ENCODE results near the gene ACTL9. TPM values are rescaled to one million over a fixed set of nuclear protein-coding genes. Genes with fewer than 3 reads are reported as not detected.
"Not testable (repeated sequence)": the region's sequence is repeated elsewhere in the genome, so short reads cannot be mapped to it uniquely, and the experiment has no call there.

The ACTL9 gene
- total and polyA plus RNA-seq, 8 donors = not detected

- DNase-seq = no peak
- Histone ChIP-seq H3K27me3 (peaks cover 0 to 28% (median 0%) of the 10 kb centered on the region in 3 donors), H3K9me3 (no peaks in the 10 kb centered on the region), H3K4me1 (no peaks in the 10 kb centered on the region), H3K4me3 (no peak overlapping the region), H3K27ac (no peak overlapping the region), H3K36me3 (no peaks in the 10 kb centered on the region)
- intact Hi-C loops (cut with DNase I; ENCODE audit: low total_unique reads) = no loop called here
- WGBS, 5 donors = 64 to 71% (median 66%) methylated on average over 3 of the region's 3 CpGs
- TF ChIP-seq EP300 (IDR thresholded peaks at IDR 0.05) = no peak
- TF ChIP-seq POLR2A (IDR thresholded peaks at IDR 0.05) = no peak
- no peak for TF ChIP-seq POLR2AphosphoS5 (IDR thresholded peaks at IDR 0.05)
- no peak for TF ChIP-seq CTCF (IDR thresholded peaks at IDR 0.05)
Observed at GRCh38 chr19:8724276-8724675, 25.7 kb upstream of the ACTL9 start.

GRCh38 chr19:8722032-8722431, 23.4 kb upstream of the ACTL9 start:
- no peaks in the 10 kb centered on the region for H3K4me1 ChIP-seq
- H3K36me3 ChIP-seq = no peaks in the 10 kb centered on the region
- no peak overlapping the region for H3K27ac ChIP-seq
- intact Hi-C loops (cut with DNase I; ENCODE audit: low total_unique reads) = no loop called here
- TF ChIP-seq CTCF (IDR thresholded peaks at IDR 0.05) (no peak), EP300 (IDR thresholded peaks at IDR 0.05) (no peak), POLR2AphosphoS5 (IDR thresholded peaks at IDR 0.05) (no peak), POLR2A (IDR thresholded peaks at IDR 0.05) (no peak)
- WGBS, 5 donors = 34 to 55% (median 48%) methylated on average over 2 of the region's 2 CpGs
- peaks cover 0 to 28% (median 0%) of the 10 kb centered on the region in 3 donors for H3K27me3 ChIP-seq
- H3K9me3 ChIP-seq = peaks cover 0 to 10% (median 4%) of the 10 kb centered on the region in 4 donors
- H3K4me3 ChIP-seq = no peak overlapping the region
- no peak for DNase-seq

GRCh38 chr19:8721334-8721733, 22.7 kb upstream of the ACTL9 start, which contains the start of gene OR2Z1:
Gene OR2Z1, plus strand, starts transcription at chr19:8721634. Its CDS starts 9,395 bp downstream, at chr19:8731029.
- TF ChIP-seq POLR2AphosphoS5 (IDR thresholded peaks at IDR 0.05) = no peak
- no peak for TF ChIP-seq CTCF (IDR thresholded peaks at IDR 0.05)
- no peak for TF ChIP-seq POLR2A (IDR thresholded peaks at IDR 0.05)
- TF ChIP-seq EP300 (IDR thresholded peaks at IDR 0.05) = no peak
- WGBS, 5 donors = 46 to 77% (median 56%) methylated on average over 1 of the region's 1 CpG
- Histone ChIP-seq H3K4me3 (no peak within 1 kb of the TSS), H3K4me1 (no peaks in the 10 kb centered on the region), H3K27me3 (peaks cover 0 to 28% (median 0%) of the 10 kb centered on the region in 3 donors), H3K36me3 (no peaks in the 10 kb centered on the region), H3K27ac (no peak within 1 kb of the TSS), H3K9me3 (peaks cover 0 to 10% (median 4%) of the 10 kb centered on the region in 4 donors)
- intact Hi-C loops (cut with DNase I; ENCODE audit: low total_unique reads) = no loop called here
- no peak for DNase-seq

- H3K4me3 ChIP-seq; H3K4me1 ChIP-seq; intact Hi-C loops (cut with DNase I; ENCODE audit: low total_unique reads); H3K27me3 ChIP-seq; H3K27ac ChIP-seq; DNase-seq; H3K36me3 ChIP-seq: not testable (repeated sequence)
- peaks cover 0 to 21% (median 13%) of the 10 kb centered on the region in 4 donors for H3K9me3 ChIP-seq
- WGBS, 5 donors = 80 to 85% (median 83%) methylated on average over 7 of the region's 7 CpGs
Observed at GRCh38 chr19:8710337-8710736, 11.7 kb upstream of the ACTL9 start.

GRCh38 chr19:8705742-8706141, 7.1 kb upstream of the ACTL9 start:
- Histone ChIP-seq H3K9me3 (no peaks in the 10 kb centered on the region), H3K27me3 (peaks cover 0 to 33% (median 0%) of the 10 kb centered on the region in 3 donors), H3K4me1 (no peaks in the 10 kb centered on the region), H3K27ac (no peak overlapping the region), H3K4me3 (no peak overlapping the region), H3K36me3 (no peaks in the 10 kb centered on the region)
- TF ChIP-seq EP300 (IDR thresholded peaks at IDR 0.05) = no peak
- TF ChIP-seq POLR2A (IDR thresholded peaks at IDR 0.05) = no peak
- no peak for TF ChIP-seq POLR2AphosphoS5 (IDR thresholded peaks at IDR 0.05)
- TF ChIP-seq CTCF (IDR thresholded peaks at IDR 0.05) = no peak
- intact Hi-C loops (cut with DNase I; ENCODE audit: low total_unique reads) = no loop called here
- DNase-seq = no peak
- 31 to 54% (median 50%) methylated on average over 5 of the region's 5 CpGs for WGBS, 5 donors

- H3K27me3 ChIP-seq = peaks cover 0 to 32% (median 0%) of the 10 kb centered on the region in 3 donors
- WGBS, 5 donors = 70 to 83% (median 78%) methylated on average over 3 of the region's 3 CpGs
- H3K36me3 ChIP-seq; H3K4me3 ChIP-seq; H3K9me3 ChIP-seq; H3K4me1 ChIP-seq; intact Hi-C loops (cut with DNase I; ENCODE audit: low total_unique reads); H3K27ac ChIP-seq; DNase-seq: not testable (repeated sequence)
Observed at GRCh38 chr19:8705304-8705703, 6.7 kb upstream of the ACTL9 start.

Data from stomach (tissue), 9 donors.